Sigmoid colon (tissue), 7 donors: Measurements from ENCODE around the gene ZNF791. TPM values are rescaled to one million over a fixed set of nuclear protein-coding genes. Genes with fewer than 3 reads are reported as not detected.

Experiments used
- DNase-seq: peaks from one replicate; pipeline ENCODE4 v3.0.0-alpha.2; 2019
- H3K27ac ChIP-seq, 4 donors: fragments of 200-600 bp; sonication (generic); one replicate each; pipeline ENCODE4 v1.5.1; 2016 to 2019; ENCODE audit warnings: mild to moderate bottlenecking in 1 of 4
- H3K27me3 ChIP-seq, 3 donors: fragments of 200-600 bp; sonication (generic); one replicate each; pipeline ENCODE4 v1.5.1; 2019; ENCODE audit warnings: mild to moderate bottlenecking in 1 of 3
- H3K36me3 ChIP-seq, 4 donors: fragments of 200-600 bp; sonication (generic); one replicate each; pipeline ENCODE4 v1.5.1; 2016 to 2019
- H3K4me1 ChIP-seq, 4 donors: fragments of 200-600 bp; sonication (generic); one replicate each; pipeline ENCODE4 v1.5.1; 2017 to 2019
- H3K4me3 ChIP-seq, 4 donors: fragments of 200-600 bp; sonication (generic); one replicate each; pipeline ENCODE4 v1.5.1; 2017 to 2019; ENCODE audit warnings: mild to moderate bottlenecking in 2 of 4, moderate library complexity in 1 of 4
- H3K9me3 ChIP-seq, 4 donors: fragments of 200-600 bp in 3 of 4; sonication (generic) in 3 of 4; one replicate each; pipeline versions ENCODE4 v1.5.1 to v1.6.1; 2013 to 2019
- CTCF ChIP-seq, 4 experiments: fragments of 450-650 bp in 3 of 4; fragments of 200-600 bp in 1 of 4; IDR thresholded peaks; one replicate each; pipeline ENCODE4 v1.5.1; 2016 to 2019; ENCODE audit warnings: antibody characterized with exemption in 4 of 4, mild to moderate bottlenecking in 3 of 4, moderate library complexity in 2 of 4
- EP300 ChIP-seq, 4 donors: sonication (generic); formaldehyde crosslinking; IDR thresholded peaks; one replicate each; pipeline ENCODE4 v1.6.1; 2017; ENCODE audit warnings: antibody characterized with exemption in 4 of 4
- POLR2A ChIP-seq, 2 donors: fragments of 450-650 bp; IDR thresholded peaks; one replicate each; pipeline ENCODE4 v1.6.1; 2016; ENCODE audit warnings: antibody characterized with exemption in 2 of 2, mild to moderate bottlenecking in 2 of 2, moderate library complexity in 2 of 2
- POLR2AphosphoS5 ChIP-seq, 4 donors: sonication (generic); formaldehyde crosslinking; IDR thresholded peaks; one replicate each; pipeline ENCODE4 v1.6.1; 2017; ENCODE audit warnings: antibody characterized with exemption in 4 of 4
- WGBS, 2 donors: extraction: QIAGEN DNeasy Blood & Tissue Kit; methylation state at CpG; one replicate each; pipeline ENCODE4 v1.1.7; 2013; 5-methylcytosine and 5-hydroxymethylcytosine counted together
- intact Hi-C: fragments of 100-400 bp; cut with DNase I; formaldehyde crosslinking; loops from one replicate; pipeline ENCODE4 v1.15.1; 2023
- polyA plus RNA-seq, 3 donors: library from polyadenylated mRNA; stranded (reverse); fragments of 200-250 nt; gene quantifications; one replicate each; pipeline ENCODE4 v1.2.3, GENCODE V29; 2013
- total RNA-seq, 4 donors: library from RNA; depleted of rRNA; stranded (reverse); fragments of >200 nt; gene quantifications; one replicate each; pipeline ENCODE4 v1.1.0, GENCODE V29; 2016
- donor health status: healthy with polysubstance abuse.
- donor health status: Bipolar disorder and iron deficiency.
- donor health status: healthy.

Gene ZNF791
- total and polyA plus RNA-seq, 7 donors, result 4.2 to 27.6 (median 16.6) TPM

- Histone ChIP-seq H3K4me1 (peaks cover 0 to 17% (median 15%) of the 10 kb centered on the region in 4 donors), H3K27ac (peak overlapping the region in 2 of 4 donors; percentile 1 to 11), H3K36me3 (no peaks in the 10 kb centered on the region), H3K9me3 (no peaks in the 10 kb centered on the region), H3K4me3 (peak overlapping the region in 1 of 4 donors; percentile 46), H3K27me3 (no peaks in the 10 kb centered on the region)
- TF ChIP-seq EP300 (IDR thresholded peaks at IDR 0.05) (no peak), CTCF (IDR thresholded peaks at IDR 0.05) (no peak), POLR2AphosphoS5 (IDR thresholded peaks at IDR 0.05) (no peak), POLR2A (IDR thresholded peaks at IDR 0.05) (no peak)
- intact Hi-C loops, result no loop called here
- 42 to 76% methylated on average over 8 of the region's 8 CpGs for WGBS, 2 donors
- DNase-seq, result no peak
These were observed 36.3 kb downstream of the ZNF791 start for GRCh38 chr19:12647047-12647446.

GRCh38 chr19:12647490-12648071, 36.9 kb downstream of the ZNF791 start:
- 8 to 38% methylated on average over 31 of the region's 31 CpGs for WGBS, 2 donors
- Histone ChIP-seq H3K4me3 (peak overlapping the region; percentile 8 to 46 (median 37)), H3K4me1 (peaks cover 0 to 17% (median 15%) of the 10 kb centered on the region in 4 donors), H3K9me3 (no peaks in the 10 kb centered on the region), H3K36me3 (no peaks in the 10 kb centered on the region), H3K27me3 (no peaks in the 10 kb centered on the region), H3K27ac (peak overlapping the region in 2 of 4 donors; percentile 1 to 11)
- TF ChIP-seq POLR2AphosphoS5 (IDR thresholded peaks at IDR 0.05) (no peak), CTCF (IDR thresholded peaks at IDR 0.05) (no peak), EP300 (IDR thresholded peaks at IDR 0.05) (no peak), POLR2A (IDR thresholded peaks at IDR 0.05) (no peak)
- intact Hi-C loops, result no loop called here
- peak; percentile 83 for DNase-seq

- TF ChIP-seq CTCF (IDR thresholded peaks at IDR 0.05) (no peak), EP300 (IDR thresholded peaks at IDR 0.05) (no peak), POLR2AphosphoS5 (IDR thresholded peaks at IDR 0.05) (no peak), POLR2A (IDR thresholded peaks at IDR 0.05) (no peak)
- Histone ChIP-seq H3K27me3 (no peaks in the 10 kb centered on the region), H3K9me3 (no peaks in the 10 kb centered on the region), H3K36me3 (no peaks in the 10 kb centered on the region), H3K4me1 (peaks cover 0 to 17% (median 15%) of the 10 kb centered on the region in 4 donors), H3K4me3 (peak overlapping the region; percentile 8 to 46 (median 37)), H3K27ac (no peak overlapping the region)
- WGBS, 2 donors, result 14 to 44% methylated on average over 29 of the region's 29 CpGs
- DNase-seq, result no peak
- intact Hi-C loops, result no loop called here
These were observed 37.4 kb downstream of the ZNF791 start for GRCh38 chr19:12648088-12648487.

- Histone ChIP-seq H3K27me3 (no peaks in the 10 kb centered on the region), H3K4me3 (no peak overlapping the region), H3K9me3 (no peaks in the 10 kb centered on the region), H3K4me1 (peaks cover 0 to 17% (median 15%) of the 10 kb centered on the region in 4 donors), H3K27ac (no peak overlapping the region), H3K36me3 (peaks cover 0 to 5% (median under 1%) of the 10 kb centered on the region in 4 donors)
- intact Hi-C loops, result no loop called here
- 97 to 98% methylated on average over 10 of the region's 10 CpGs for WGBS, 2 donors
- no peak for DNase-seq
- no peak for TF ChIP-seq POLR2AphosphoS5 (IDR thresholded peaks at IDR 0.05)
- TF ChIP-seq EP300 (IDR thresholded peaks at IDR 0.05), result no peak
- TF ChIP-seq POLR2A (IDR thresholded peaks at IDR 0.05), result no peak
- no peak for TF ChIP-seq CTCF (IDR thresholded peaks at IDR 0.05)
These were observed 39.2 kb downstream of the ZNF791 start for GRCh38 chr19:12649941-12650340.
